GM21723 (cell line): ENCODE data around the gene CHD2.

Experiments used
- ATAC-seq: cut with Tn5 transposase; IDR thresholded peaks from one replicate; pipeline ENCODE4 v1.9.1; 2021; ENCODE audit warnings: mild to moderate bottlenecking, moderate library complexity; ENCODE audit not compliant: unreplicated experiment

CHD2 gene

GRCh38 chr15:92928225-92928750, 28.2 kb downstream of the CHD2 start:
- ATAC-seq = no peak

GRCh38 chr15:92929002-92929401, 28.9 kb downstream of the CHD2 start:
- ATAC-seq = no peak

GRCh38 chr15:92930054-92930621, 30.0 kb downstream of the CHD2 start:
- no peak for ATAC-seq

GRCh38 chr15:92930776-92931175, 30.7 kb downstream of the CHD2 start:
- ATAC-seq = no peak

GRCh38 chr15:92932946-92933649, 33.0 kb downstream of the CHD2 start:
- no peak for ATAC-seq

- no peak for ATAC-seq
Observed at GRCh38 chr15:92933831-92934230, 33.7 kb downstream of the CHD2 start.

- ATAC-seq = no peak
Observed at GRCh38 chr15:92934716-92935115, 34.6 kb downstream of the CHD2 start.

- ATAC-seq = no peak
Observed at GRCh38 chr15:92936138-92936537, 36.0 kb downstream of the CHD2 start.

- ATAC-seq = no peak
Observed at GRCh38 chr15:92936693-92937092, 36.6 kb downstream of the CHD2 start.

- ATAC-seq = no peak
Observed at GRCh38 chr15:92937901-92938300, 37.8 kb downstream of the CHD2 start.

- no peak for ATAC-seq
Observed at GRCh38 chr15:92938387-92938786, 38.3 kb downstream of the CHD2 start.

- no peak for ATAC-seq
Observed at GRCh38 chr15:92941668-92942067, 41.5 kb downstream of the CHD2 start.

- ATAC-seq = no peak
Observed at GRCh38 chr15:92942706-92943105, 42.6 kb downstream of the CHD2 start.

- no peak for ATAC-seq
Observed at GRCh38 chr15:92943581-92943980, 43.5 kb downstream of the CHD2 start.

- ATAC-seq = no peak
Observed at GRCh38 chr15:92944946-92945521, 44.9 kb downstream of the CHD2 start.

GRCh38 chr15:92947071-92947730, 47.1 kb downstream of the CHD2 start:
- ATAC-seq = no peak

GRCh38 chr15:92949604-92950249, 49.6 kb downstream of the CHD2 start:
- ATAC-seq = no peak

- ATAC-seq = no peak
Observed at GRCh38 chr15:92951800-92952457, 51.8 kb downstream of the CHD2 start.

GRCh38 chr15:92952458-92952850, 52.3 kb downstream of the CHD2 start:
- no peak for ATAC-seq

- no peak for ATAC-seq
Observed at GRCh38 chr15:92953566-92953965, 53.4 kb downstream of the CHD2 start.

GRCh38 chr15:92954002-92954401, 53.9 kb downstream of the CHD2 start:
- no peak for ATAC-seq
